Fibroblast of pulmonary artery (primary cell): ENCODE data around the gene OOSP3.
A peak's percentile ranks its signal among the peaks of the same experiment; 100 is the strongest.

ENCODE experiments used
- DNase-seq: peaks from one replicate; pipeline ENCODE4 v3.0.0-alpha.2; 2010; ENCODE audit warnings: low read depth
- H3K4me3 ChIP-seq: replicated peaks from 2 replicates; pipeline ENCODE4 v1.5.1; 2011; ENCODE audit warnings: low read depth, mild to moderate bottlenecking, control low read depth, low read length, moderate library complexity
- CTCF ChIP-seq: IDR thresholded peaks from 2 replicates; pipeline ENCODE4 v1.5.1; 2011; ENCODE audit warnings: mild to moderate bottlenecking, control low read depth, low read length, inconsistent platforms; ENCODE audit errors: missing control alignments

The OOSP3 gene

GRCh38 chr11:59859673-59860072 is 18.9 kb upstream of the OOSP3 start:
- no peak for TF ChIP-seq CTCF
- no peak for DNase-seq
- no peak overlapping the region for H3K4me3 ChIP-seq

- TF ChIP-seq CTCF = no peak
- no peak overlapping the region for H3K4me3 ChIP-seq
- no peak for DNase-seq
These were observed 16.3 kb upstream of the OOSP3 start for GRCh38 chr11:59862252-59862651.

- peak; percentile 69 for DNase-seq
- no peak overlapping the region for H3K4me3 ChIP-seq
- no peak for TF ChIP-seq CTCF
These were observed 13.6 kb upstream of the OOSP3 start for GRCh38 chr11:59865031-59865430.

- no peak for TF ChIP-seq CTCF
- H3K4me3 ChIP-seq = no peak within 1 kb of the TSS
- peak; percentile 35 for DNase-seq
These were observed 12.2 kb upstream of the OOSP3 start, which contains the start of gene TCN1 for GRCh38 chr11:59866397-59866796. TCN1 (minus strand) TSS chr11:59866487; CDS start chr11:59866470, 17 bp downstream.

- no peak for DNase-seq
- no peak overlapping the region for H3K4me3 ChIP-seq
- no peak for TF ChIP-seq CTCF
These were observed 11.7 kb upstream of the OOSP3 start for GRCh38 chr11:59866836-59867235.

GRCh38 chr11:59867946-59868345 is 10.6 kb upstream of the OOSP3 start:
- DNase-seq = no peak
- no peak for TF ChIP-seq CTCF
- no peak overlapping the region for H3K4me3 ChIP-seq

GRCh38 chr11:59872076-59872475 is 6.5 kb upstream of the OOSP3 start:
- DNase-seq = no peak
- H3K4me3 ChIP-seq = no peak overlapping the region
- no peak for TF ChIP-seq CTCF
